OCI-LY7 (cell line): ENCODE results near the gene RHOU. TPM values are rescaled to one million over a fixed set of nuclear protein-coding genes. Genes with fewer than 3 reads are reported as not detected.

ENCODE experiments used
- BruUV-seq: library from RNA; stranded (reverse); fragments of 400-500 nt; replicated peaks from 2 replicates; lab custom pipeline; 2021; lab: Mats Ljungman, UMichigan
- CTCF ChIA-PET: fragments of 300-600 bp; sonication (Branson Sonifier 250); formaldehyde crosslinking; loops from one replicate; lab custom pipeline; 2022; ENCODE audit warnings: antibody characterized with exemption; ENCODE audit not compliant: unreplicated experiment; lab: Charles Lee
- POLR2A ChIA-PET: fragments of 300-600 bp; sonication (Branson Sonifier 250); formaldehyde crosslinking; loops from one replicate; lab custom pipeline; 2022; ENCODE audit warnings: antibody characterized with exemption; lab: Charles Lee
- DNase-seq: peaks from one replicate; pipeline ENCODE4 v3.0.0-alpha.2; 2015; ENCODE audit warnings: low spot score
- H2AFZ ChIP-seq: fragments of 200-600 bp; sonication (generic), shearing (Covaris generic); 2 replicates; pipeline ENCODE4 v1.6.1; 2014; ENCODE audit warnings: mild to moderate bottlenecking, antibody characterized with exemption, low read length, moderate library complexity
- H3K27ac ChIP-seq: fragments of 200-600 bp; sonication (generic); 2 replicates; pipeline ENCODE4 v1.5.1; 2014; ENCODE audit warnings: mixed run types, low read depth, mild to moderate bottlenecking, moderate library complexity, low read length, inconsistent platforms; ENCODE audit not compliant: poor library complexity, severe bottlenecking
- H3K36me3 ChIP-seq: fragments of 200-600 bp; sonication (generic); 2 replicates; pipeline ENCODE4 v1.6.1; 2014; ENCODE audit warnings: mild to moderate bottlenecking, antibody characterized with exemption, low read length, moderate library complexity, mixed read lengths; ENCODE audit not compliant: insufficient read depth
- H3K4me1 ChIP-seq: fragments of 200-600 bp; sonication (generic); 2 replicates; pipeline ENCODE4 v1.5.1; 2014; ENCODE audit warnings: mild to moderate bottlenecking, low read length; ENCODE audit not compliant: insufficient read depth, poor library complexity, severe bottlenecking
- H3K4me2 ChIP-seq: fragments of 200-600 bp; sonication (generic); 2 replicates; pipeline ENCODE4 v1.6.1; 2014; ENCODE audit warnings: mild to moderate bottlenecking, low read length
- H3K4me3 ChIP-seq: fragments of 200-600 bp; sonication (generic); 2 replicates; pipeline ENCODE4 v1.5.1; 2014; ENCODE audit warnings: mild to moderate bottlenecking, low read depth, low read length; ENCODE audit not compliant: poor library complexity, severe bottlenecking
- H3K79me2 ChIP-seq: fragments of 200-600 bp; sonication (generic); 2 replicates; pipeline ENCODE4 v1.6.1; 2016; ENCODE audit warnings: low read depth, mild to moderate bottlenecking, low read length, moderate library complexity, mixed read lengths; ENCODE audit not compliant: insufficient read depth
- H3K9me2 ChIP-seq: fragments of 200-600 bp; sonication (generic); 2 replicates; pipeline ENCODE4 v1.6.1; 2016; ENCODE audit warnings: mild to moderate bottlenecking, low read length, mixed read lengths; ENCODE audit not compliant: insufficient read depth
- H3K9me3 ChIP-seq: fragments of 200-600 bp; sonication (generic); 2 replicates; pipeline ENCODE4 v1.6.1; 2014; ENCODE audit warnings: mild to moderate bottlenecking, mixed run types, low read length, mixed read lengths
- H4K20me1 ChIP-seq: fragments of 200-600 bp; sonication (generic); 2 replicates; pipeline ENCODE4 v1.6.1; 2014; ENCODE audit warnings: mild to moderate bottlenecking, antibody characterized with exemption, low read length, moderate library complexity, mixed read lengths; ENCODE audit not compliant: insufficient read depth
- CTCF ChIP-seq: fragments of 200-600 bp; sonication (generic); conservative IDR thresholded peaks from 2 replicates; pipeline ENCODE4 v1.5.1; 2014; ENCODE audit warnings: mild to moderate bottlenecking, antibody characterized with exemption, low read length, moderate library complexity, mixed read lengths
- EZH2phosphoT487 ChIP-seq: fragments of 200-600 bp; sonication (generic); IDR thresholded peaks from 2 replicates; pipeline ENCODE4 v1.6.1; 2018; ENCODE audit warnings: low read depth, borderline replicate concordance, mild to moderate bottlenecking, mixed run types, antibody characterized with exemption, low read length, moderate library complexity, mixed read lengths
- intact Hi-C: fragments of 100-400 bp; cut with micrococcal nuclease; formaldehyde crosslinking; loops from one replicate; pipeline ENCODE4 v1.10.0; 2022; ENCODE audit not compliant: unreplicated experiment
- total RNA-seq, 2 experiments: library from RNA; depleted of rRNA in 1 of 2; stranded (reverse); fragments of >200 nt in 1 of 2; shearing (Covaris generic) in 1 of 2; gene quantifications; 2 replicates each; pipeline ENCODE4 v1.2.3, GENCODE V29; 2014 to 2022

Gene RHOU
- total RNA-seq, 2 experiments from 2014 or later: not detected

GRCh38 chr1:228752258-228752657 lies 17.0 kb downstream of the RHOU start:
- POLR2A ChIA-PET: interaction anchor here (1.1 kb wide), 1 partner anchor 9 kb away, joined by 3 read pairs; no protein-coding TSS in a partner anchor
- Histone ChIP-seq H4K20me1 (no peaks in the 10 kb centered on the region), H2AFZ (no peak overlapping the region), H3K79me2 (no peaks in the 10 kb centered on the region), H3K4me1 (no peaks in the 10 kb centered on the region), H3K9me3 (no peaks in the 10 kb centered on the region), H3K27ac (no peak overlapping the region), H3K36me3 (no peaks in the 10 kb centered on the region), H3K4me3 (no peak overlapping the region), H3K9me2 (no peaks in the 10 kb centered on the region), H3K4me2 (no peak overlapping the region)
- no peak for DNase-seq
- intact Hi-C loops: no loop called here
- CTCF ChIA-PET: no interaction called here
- TF ChIP-seq CTCF: no peak
- no peak for TF ChIP-seq EZH2phosphoT487
- no TSS peak for BruUV-seq

- ChIA-PET CTCF (no interaction called here), POLR2A (interaction anchor here (1.1 kb wide), 1 partner anchor 10 kb away, joined by 3 read pairs; no protein-coding TSS in a partner anchor)
- Histone ChIP-seq H3K36me3 (no peaks in the 10 kb centered on the region), H3K4me1 (no peaks in the 10 kb centered on the region), H3K9me3 (no peaks in the 10 kb centered on the region), H3K9me2 (no peaks in the 10 kb centered on the region), H2AFZ (no peak overlapping the region), H3K27ac (no peak overlapping the region), H3K79me2 (no peaks in the 10 kb centered on the region), H4K20me1 (no peaks in the 10 kb centered on the region), H3K4me3 (no peak overlapping the region), H3K4me2 (no peak overlapping the region)
- no TSS peak for BruUV-seq
- no peak for DNase-seq
- intact Hi-C loops: no loop called here
- TF ChIP-seq EZH2phosphoT487 (no peak), CTCF (no peak)
Observed at GRCh38 chr1:228752675-228753265, 17.5 kb downstream of the RHOU start.

- H3K4me3 ChIP-seq: no peak overlapping the region
- no peak overlapping the region for H3K4me2 ChIP-seq
- H2AFZ ChIP-seq: no peak overlapping the region
- no peaks in the 10 kb centered on the region for H3K4me1 ChIP-seq
- H4K20me1 ChIP-seq: no peaks in the 10 kb centered on the region
- DNase-seq: no peak
- H3K36me3 ChIP-seq: no peaks in the 10 kb centered on the region
- no peak overlapping the region for H3K27ac ChIP-seq
- H3K79me2 ChIP-seq: no peaks in the 10 kb centered on the region
- TF ChIP-seq EZH2phosphoT487 (no peak), CTCF (no peak)
- intact Hi-C loops: no loop called here
- BruUV-seq: no TSS peak
- CTCF ChIA-PET: no interaction called here
- no peaks in the 10 kb centered on the region for H3K9me3 ChIP-seq
- POLR2A ChIA-PET: interaction anchor here (0.7 kb wide), 1 partner anchor 339 kb away, joined by 3 read pairs; no protein-coding TSS in a partner anchor
- no peaks in the 10 kb centered on the region for H3K9me2 ChIP-seq
Observed at GRCh38 chr1:228753287-228753686, 18.0 kb downstream of the RHOU start.
